ENCODE measurements around the gene GIT2. TPM values are rescaled to one million over a fixed set of nuclear protein-coding genes. Genes with fewer than 3 reads are reported as not detected.

Gene GIT2
- total RNA-seq, 1 experiment from 2014 or later, result 56.0 TPM

DNA sequence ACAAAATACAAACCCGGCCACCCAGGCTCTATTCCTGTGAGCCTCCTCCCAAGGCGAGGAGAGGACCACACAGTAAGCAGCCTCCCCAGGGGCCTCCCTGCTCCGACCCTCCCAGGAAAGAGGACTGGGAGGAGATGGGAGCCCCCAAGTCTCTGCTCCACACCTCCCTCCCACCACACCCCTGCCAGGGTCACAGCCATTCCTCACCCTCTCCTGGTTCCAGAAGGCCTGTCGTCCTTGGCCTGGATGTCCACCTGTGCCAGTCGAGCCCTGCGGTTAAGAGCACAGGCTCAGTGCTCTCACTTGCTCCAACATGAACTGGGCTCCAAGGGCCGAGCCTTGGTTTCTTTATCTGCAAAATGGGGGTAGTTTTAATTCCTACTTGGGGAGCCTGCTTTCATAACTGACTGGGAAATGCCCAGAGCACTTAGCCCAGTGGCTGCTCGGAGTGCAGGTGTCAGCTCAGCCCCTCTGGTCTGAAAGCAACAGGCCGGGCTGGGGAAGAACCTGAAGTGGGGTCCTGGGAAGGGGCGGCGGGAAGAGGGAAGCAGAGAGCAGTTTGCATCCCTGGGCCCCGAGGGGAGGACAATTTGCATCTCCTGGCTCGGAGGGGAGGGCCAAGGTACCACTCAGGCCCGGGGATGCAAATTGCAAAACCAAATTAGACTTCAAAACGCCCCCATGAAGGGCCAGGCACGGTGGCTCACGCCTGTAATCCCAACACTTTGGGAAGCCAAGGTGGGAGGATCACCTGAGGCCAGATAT lies 72.5 kb downstream of the GIT2 start:
- DNase-seq, result no peak
- no peak overlapping the region for H3K4me3 Mint-ChIP-seq (ENCODE audit: low read depth, unreplicated experiment)
- H3K27ac Mint-ChIP-seq (ENCODE audit: unreplicated experiment), result no peak overlapping the region
- H3K27me3 Mint-ChIP-seq (ENCODE audit: unreplicated experiment), result no peaks in the 10 kb centered on the region
- H3K36me3 Mint-ChIP-seq (ENCODE audit: insufficient read depth, unreplicated experiment), result peaks cover 18% of the 10 kb centered on the region
- intact Hi-C loops (cut with micrococcal nuclease; ENCODE audit: unreplicated experiment), result no loop called here
- H3K4me1 Mint-ChIP-seq (ENCODE audit: low read depth, unreplicated experiment), result no peaks in the 10 kb centered on the region
- no peaks in the 10 kb centered on the region for H3K9me3 Mint-ChIP-seq (ENCODE audit: low read depth, unreplicated experiment)
- BruUV-seq (replicated peaks), result no TSS peak
- TF ChIP-seq, protein P1, sequence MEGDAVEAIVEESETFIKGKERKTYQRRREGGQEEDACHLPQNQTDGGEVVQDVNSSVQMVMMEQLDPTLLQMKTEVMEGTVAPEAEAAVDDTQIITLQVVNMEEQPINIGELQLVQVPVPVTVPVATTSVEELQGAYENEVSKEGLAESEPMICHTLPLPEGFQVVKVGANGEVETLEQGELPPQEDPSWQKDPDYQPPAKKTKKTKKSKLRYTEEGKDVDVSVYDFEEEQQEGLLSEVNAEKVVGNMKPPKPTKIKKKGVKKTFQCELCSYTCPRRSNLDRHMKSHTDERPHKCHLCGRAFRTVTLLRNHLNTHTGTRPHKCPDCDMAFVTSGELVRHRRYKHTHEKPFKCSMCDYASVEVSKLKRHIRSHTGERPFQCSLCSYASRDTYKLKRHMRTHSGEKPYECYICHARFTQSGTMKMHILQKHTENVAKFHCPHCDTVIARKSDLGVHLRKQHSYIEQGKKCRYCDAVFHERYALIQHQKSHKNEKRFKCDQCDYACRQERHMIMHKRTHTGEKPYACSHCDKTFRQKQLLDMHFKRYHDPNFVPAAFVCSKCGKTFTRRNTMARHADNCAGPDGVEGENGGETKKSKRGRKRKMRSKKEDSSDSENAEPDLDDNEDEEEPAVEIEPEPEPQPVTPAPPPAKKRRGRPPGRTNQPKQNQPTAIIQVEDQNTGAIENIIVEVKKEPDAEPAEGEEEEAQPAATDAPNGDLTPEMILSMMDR (IDR thresholded peaks at IDR 0.05; ENCODE audit: unreplicated experiment), result no peak
- CTCF ChIA-PET, result no interaction called here

DNA sequence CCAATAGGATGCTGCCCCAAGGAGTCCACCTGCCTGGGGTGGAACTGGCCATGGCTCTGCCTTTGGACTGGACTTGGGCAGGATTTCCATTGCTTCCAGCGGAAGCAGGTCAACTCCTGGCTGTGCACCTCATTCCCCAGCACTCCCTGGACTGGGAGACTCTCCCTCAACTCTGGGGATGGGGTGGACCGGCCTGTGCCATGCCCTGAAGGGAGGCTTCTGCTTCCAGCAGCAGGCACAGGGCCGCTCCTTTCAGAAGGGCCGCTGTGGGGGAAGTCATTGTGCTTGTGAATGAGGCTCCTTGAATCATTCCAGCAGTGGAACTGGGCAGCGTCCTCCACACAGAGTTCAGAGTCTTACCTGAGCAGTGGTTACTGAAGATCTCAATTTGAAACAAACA lies 73.1 kb downstream of the GIT2 start:
- BruUV-seq (replicated peaks), result no TSS peak
- Mint-ChIP-seq H3K9me3 (ENCODE audit: low read depth, unreplicated experiment) (no peaks in the 10 kb centered on the region), H3K4me3 (ENCODE audit: low read depth, unreplicated experiment) (no peak overlapping the region), H3K4me1 (ENCODE audit: low read depth, unreplicated experiment) (no peaks in the 10 kb centered on the region), H3K36me3 (ENCODE audit: insufficient read depth, unreplicated experiment) (peaks cover 22% of the 10 kb centered on the region), H3K27me3 (ENCODE audit: unreplicated experiment) (no peaks in the 10 kb centered on the region), H3K27ac (ENCODE audit: unreplicated experiment) (no peak overlapping the region)
- TF ChIP-seq, protein P1 (IDR thresholded peaks at IDR 0.05; ENCODE audit: unreplicated experiment), result no peak
- intact Hi-C loops (cut with micrococcal nuclease; ENCODE audit: unreplicated experiment), result no loop called here
- CTCF ChIA-PET, result no interaction called here
- DNase-seq, result no peak

DNA sequence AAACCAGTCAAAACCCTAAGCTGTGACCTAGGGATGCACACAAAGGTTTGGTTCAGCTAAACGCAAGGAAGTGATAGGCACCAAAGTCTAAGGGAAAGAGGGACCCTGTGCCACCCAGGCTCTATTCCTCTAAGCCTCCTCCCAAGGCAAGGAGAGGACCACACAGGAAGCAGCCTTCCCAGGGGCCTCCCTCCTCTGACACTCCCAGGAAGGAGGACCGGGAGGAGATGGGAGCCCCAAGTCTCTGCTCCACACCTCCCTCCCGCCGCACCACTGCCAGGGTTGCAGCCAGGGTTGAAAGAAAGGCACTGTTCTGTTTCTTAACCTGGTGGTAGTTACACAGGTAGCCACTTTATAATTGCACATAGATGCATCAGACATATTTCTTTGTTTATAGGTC lies 74.2 kb downstream of the GIT2 start:
- no peaks in the 10 kb centered on the region for H3K9me3 Mint-ChIP-seq (ENCODE audit: low read depth, unreplicated experiment)
- TF ChIP-seq, protein P1 (IDR thresholded peaks at IDR 0.05; ENCODE audit: unreplicated experiment), result no peak
- intact Hi-C loops (cut with micrococcal nuclease; ENCODE audit: unreplicated experiment), result no loop called here
- no peak overlapping the region for H3K27ac Mint-ChIP-seq (ENCODE audit: unreplicated experiment)
- BruUV-seq (replicated peaks), result no TSS peak
- CTCF ChIA-PET, result no interaction called here
- no peak overlapping the region for H3K4me3 Mint-ChIP-seq (ENCODE audit: low read depth, unreplicated experiment)
- peaks cover 26% of the 10 kb centered on the region for H3K36me3 Mint-ChIP-seq (ENCODE audit: insufficient read depth, unreplicated experiment)
- no peaks in the 10 kb centered on the region for H3K27me3 Mint-ChIP-seq (ENCODE audit: unreplicated experiment)
- H3K4me1 Mint-ChIP-seq (ENCODE audit: low read depth, unreplicated experiment), result no peaks in the 10 kb centered on the region
- DNase-seq, result no peak

DNA sequence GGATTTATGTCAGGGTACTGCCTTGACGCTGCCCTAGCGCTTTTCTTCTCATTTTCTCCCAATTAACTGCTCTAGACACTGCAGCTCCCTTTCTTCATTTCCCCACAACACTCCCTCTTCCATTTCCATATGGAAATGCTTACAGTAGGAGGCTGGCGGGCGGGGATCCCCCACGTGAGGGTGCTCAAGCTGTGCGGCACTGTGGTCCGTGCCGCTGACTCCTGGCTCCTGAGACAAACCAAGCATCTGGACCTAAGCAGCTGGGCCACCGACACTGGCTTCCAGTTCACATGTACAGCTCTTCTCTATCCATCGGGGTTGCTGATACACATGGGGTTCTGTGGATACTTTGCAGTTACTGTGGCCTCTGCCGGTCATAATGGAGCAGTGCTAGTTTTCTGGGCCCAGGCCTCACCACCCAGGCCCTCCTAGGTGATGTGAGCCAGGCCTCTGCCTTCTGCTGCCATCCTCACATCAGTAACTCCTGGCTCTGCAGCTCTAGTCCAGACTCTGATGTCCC lies 75.8 kb downstream of the GIT2 start:
- CTCF ChIA-PET, result interaction anchor here (0.6 kb wide), 1 partner anchor 34 kb away, joined by 5 read pairs; no protein-coding TSS in a partner anchor
- H3K4me3 Mint-ChIP-seq (ENCODE audit: low read depth, unreplicated experiment), result no peak overlapping the region
- no peak overlapping the region for H3K27ac Mint-ChIP-seq (ENCODE audit: unreplicated experiment)
- no peaks in the 10 kb centered on the region for H3K9me3 Mint-ChIP-seq (ENCODE audit: low read depth, unreplicated experiment)
- H3K27me3 Mint-ChIP-seq (ENCODE audit: unreplicated experiment), result no peaks in the 10 kb centered on the region
- BruUV-seq (replicated peaks), result no TSS peak
- DNase-seq, result no peak
- TF ChIP-seq, protein P1 (IDR thresholded peaks at IDR 0.05; ENCODE audit: unreplicated experiment), result no peak
- intact Hi-C loops (cut with micrococcal nuclease; ENCODE audit: unreplicated experiment), result no loop called here
- H3K4me1 Mint-ChIP-seq (ENCODE audit: low read depth, unreplicated experiment), result no peaks in the 10 kb centered on the region
- H3K36me3 Mint-ChIP-seq (ENCODE audit: insufficient read depth, unreplicated experiment), result peaks cover 36% of the 10 kb centered on the region

All from Calu3 (cell line).